Activated CD4-positive, alpha-beta memory T cell treated with anti-CD3 and anti-CD28 coated beads, Interleukin-2, amount 10 ng/mL, durations not matched to agents 7 days and 5 days (primary cell): ENCODE data around the gene MASP1. TPM values are rescaled to one million over a fixed set of nuclear protein-coding genes. Genes with fewer than 3 reads are reported as not detected.

Experiments
- CTCF ChIA-PET: fragments of 350-600 bp; sonication (Branson Sonifier 250); formaldehyde crosslinking; loops from one replicate; lab custom pipeline; 2021; ENCODE audit warnings: antibody characterized with exemption, inconsistent platforms; lab: Charles Lee
- POLR2A ChIA-PET: fragments of 350-600 bp; sonication (Branson Sonifier 250); formaldehyde crosslinking; loops from one replicate; lab custom pipeline; 2021; ENCODE audit warnings: antibody characterized with exemption; lab: Charles Lee
- DNase-seq: peaks from one replicate; pipeline ENCODE4 v3.0.0-alpha.2; 2020
- H3K27ac Mint-ChIP-seq: one replicate; pipeline ENCODE4 v1.8.0; 2021; ENCODE audit warnings: mild to moderate bottlenecking, mixed read lengths
- H3K27me3 Mint-ChIP-seq: one replicate; pipeline ENCODE4 v1.8.0; 2021; ENCODE audit warnings: mixed read lengths
- H3K36me3 Mint-ChIP-seq: one replicate; pipeline ENCODE4 v1.8.0; 2021; ENCODE audit warnings: low read depth, mixed read lengths
- H3K4me1 Mint-ChIP-seq: one replicate; pipeline ENCODE4 v1.8.0; 2021; ENCODE audit warnings: mixed read lengths
- H3K4me3 Mint-ChIP-seq: one replicate; pipeline ENCODE4 v1.8.0; 2021; ENCODE audit warnings: mild to moderate bottlenecking, mixed read lengths
- H3K9me3 Mint-ChIP-seq: one replicate; pipeline ENCODE4 v1.8.0; 2021; ENCODE audit warnings: mixed read lengths
- total RNA-seq, 2 experiments: library from RNA; stranded (reverse); gene quantifications; one replicate each; pipeline ENCODE4 v1.2.3, GENCODE V29; 2021

Gene MASP1, protein sequence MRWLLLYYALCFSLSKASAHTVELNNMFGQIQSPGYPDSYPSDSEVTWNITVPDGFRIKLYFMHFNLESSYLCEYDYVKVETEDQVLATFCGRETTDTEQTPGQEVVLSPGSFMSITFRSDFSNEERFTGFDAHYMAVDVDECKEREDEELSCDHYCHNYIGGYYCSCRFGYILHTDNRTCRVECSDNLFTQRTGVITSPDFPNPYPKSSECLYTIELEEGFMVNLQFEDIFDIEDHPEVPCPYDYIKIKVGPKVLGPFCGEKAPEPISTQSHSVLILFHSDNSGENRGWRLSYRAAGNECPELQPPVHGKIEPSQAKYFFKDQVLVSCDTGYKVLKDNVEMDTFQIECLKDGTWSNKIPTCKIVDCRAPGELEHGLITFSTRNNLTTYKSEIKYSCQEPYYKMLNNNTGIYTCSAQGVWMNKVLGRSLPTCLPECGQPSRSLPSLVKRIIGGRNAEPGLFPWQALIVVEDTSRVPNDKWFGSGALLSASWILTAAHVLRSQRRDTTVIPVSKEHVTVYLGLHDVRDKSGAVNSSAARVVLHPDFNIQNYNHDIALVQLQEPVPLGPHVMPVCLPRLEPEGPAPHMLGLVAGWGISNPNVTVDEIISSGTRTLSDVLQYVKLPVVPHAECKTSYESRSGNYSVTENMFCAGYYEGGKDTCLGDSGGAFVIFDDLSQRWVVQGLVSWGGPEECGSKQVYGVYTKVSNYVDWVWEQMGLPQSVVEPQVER
- total RNA-seq = not detected

DNA sequence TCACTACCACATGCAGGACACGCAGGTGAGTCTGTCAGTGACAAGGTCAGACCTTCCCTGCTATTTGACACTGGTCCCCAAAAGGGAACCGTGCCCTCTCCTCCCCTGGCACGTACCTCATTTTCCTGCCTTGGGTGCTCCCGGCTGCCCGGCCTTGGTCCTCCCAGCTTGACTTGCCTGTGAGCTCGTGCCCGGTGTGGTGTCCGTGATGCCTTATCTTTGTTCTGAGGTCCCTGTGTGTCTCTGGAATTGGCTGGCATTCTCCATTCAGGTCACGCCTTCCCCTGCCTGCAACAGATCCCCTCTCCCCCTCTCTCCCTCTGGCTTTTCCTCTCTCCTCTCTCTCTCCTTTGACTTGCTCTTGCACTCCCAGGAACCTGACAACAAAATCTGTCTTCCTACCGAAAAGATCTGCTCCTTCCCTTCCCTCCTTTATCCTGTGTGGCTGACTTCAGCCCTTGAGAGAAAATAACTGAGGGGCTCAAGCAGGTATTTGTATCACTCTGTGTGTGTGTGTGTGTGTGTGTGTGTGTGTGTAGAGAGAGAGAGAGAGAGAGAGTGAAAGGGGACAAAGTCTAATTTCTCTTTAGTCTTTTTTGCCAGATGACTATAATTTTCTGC is at the start of gene MASP1:
TSS of gene MASP1 (minus strand) at position 226 of the 621 bp plus-strand sequence. CDS start at position 121, 105 bp downstream.
- ChIA-PET CTCF (interaction anchor here (0.5 to 0.6 kb wide), 2 partner anchors 16 to 127 kb away, joined by 4 read pairs; no protein-coding TSS in a partner anchor), POLR2A (no interaction called here)
- no peak for DNase-seq
- no peak within 1 kb of the TSS for H3K4me3 Mint-ChIP-seq
- no peak within 1 kb of the TSS for H3K27ac Mint-ChIP-seq
- H3K4me1 Mint-ChIP-seq = no peaks in the 10 kb centered on the region
- no peaks in the 10 kb centered on the region for H3K9me3 Mint-ChIP-seq
- peaks cover 55% of the 10 kb centered on the region for H3K27me3 Mint-ChIP-seq
- H3K36me3 Mint-ChIP-seq = no peaks in the 10 kb centered on the region

- H3K27ac Mint-ChIP-seq = no peak overlapping the region
- peaks cover 18% of the 10 kb centered on the region for H3K27me3 Mint-ChIP-seq
- CTCF ChIA-PET = interaction anchor here (1.3 kb wide), 2 partner anchors 21 to 339 kb away, joined by 4 read pairs; no protein-coding TSS in a partner anchor
These were observed 49.0 kb upstream of the MASP1 start for GRCh38 chr3:187340578-187340977.

GRCh38 chr3:187336322-187336721 is 44.8 kb upstream of the MASP1 start:
- H3K27ac Mint-ChIP-seq = no peak overlapping the region
- no peaks in the 10 kb centered on the region for H3K4me1 Mint-ChIP-seq
- H3K4me3 Mint-ChIP-seq = no peak overlapping the region
- POLR2A ChIA-PET = no interaction called here
- H3K9me3 Mint-ChIP-seq = no peaks in the 10 kb centered on the region
- CTCF ChIA-PET = interaction anchor here (1.5 kb wide), 1 partner anchor 17 kb away, joined by 3 read pairs; no protein-coding TSS in a partner anchor
- H3K36me3 Mint-ChIP-seq = no peaks in the 10 kb centered on the region
- H3K27me3 Mint-ChIP-seq = peaks cover 14% of the 10 kb centered on the region
- DNase-seq = no peak

More at GRCh38 chr3:187340578-187340977, 49.0 kb upstream of the MASP1 start:
- Mint-ChIP-seq H3K4me3 (no peak overlapping the region), H3K4me1 (no peaks in the 10 kb centered on the region), H3K36me3 (no peaks in the 10 kb centered on the region), H3K9me3 (no peaks in the 10 kb centered on the region)
- DNase-seq = no peak
- POLR2A ChIA-PET = no interaction called here

DNA sequence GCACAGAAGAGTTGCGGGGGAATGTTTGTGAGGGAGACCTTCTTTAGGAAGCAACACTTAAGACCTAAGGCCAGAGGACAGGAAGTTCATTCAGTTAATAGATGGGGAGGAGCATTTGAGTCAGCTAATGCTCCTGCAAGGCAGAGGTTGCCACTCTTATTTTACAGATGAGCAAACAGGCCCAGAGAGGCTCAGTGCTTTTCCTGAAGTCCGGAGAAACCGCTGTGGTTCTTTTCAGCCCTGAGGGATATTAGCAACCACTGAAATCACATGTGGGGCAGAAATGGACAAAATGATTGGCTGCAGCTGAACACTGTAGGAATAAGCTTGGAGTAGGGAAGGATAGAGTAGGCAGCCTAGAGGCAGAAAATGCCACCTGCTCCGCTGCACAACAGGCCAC is 43.4 kb upstream of the MASP1 start:
- Mint-ChIP-seq H3K9me3 (no peaks in the 10 kb centered on the region), H3K4me3 (no peak overlapping the region), H3K36me3 (no peaks in the 10 kb centered on the region), H3K27ac (no peak overlapping the region), H3K4me1 (no peaks in the 10 kb centered on the region), H3K27me3 (peaks cover 8% of the 10 kb centered on the region)
- CTCF ChIA-PET = no interaction called here
- DNase-seq = no peak
- POLR2A ChIA-PET = no interaction called here

DNA sequence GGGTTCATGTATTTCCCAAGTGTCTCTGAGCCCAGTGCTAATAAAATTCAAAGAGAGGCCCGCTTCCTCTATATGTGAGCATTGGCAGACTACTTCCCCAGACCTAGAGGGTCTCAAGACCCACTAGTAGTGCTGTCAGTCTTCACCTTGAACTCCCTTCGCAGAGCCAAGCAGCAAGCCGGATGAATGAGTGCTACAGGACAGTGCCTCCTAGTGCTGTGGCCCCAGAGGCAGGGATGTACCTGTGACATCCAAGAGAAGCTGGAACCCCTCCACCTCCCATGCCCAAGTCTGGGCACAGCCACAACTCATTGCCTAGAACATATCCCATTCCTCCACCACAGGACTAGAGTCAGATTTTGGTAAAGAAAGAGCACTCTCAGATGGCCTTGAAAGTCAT is 37.2 kb upstream of the MASP1 start:
- H3K36me3 Mint-ChIP-seq = no peaks in the 10 kb centered on the region
- peaks cover 16% of the 10 kb centered on the region for H3K27me3 Mint-ChIP-seq
- H3K27ac Mint-ChIP-seq = no peak overlapping the region
- CTCF ChIA-PET = interaction anchor here (2.8 kb wide), 1 partner anchor 9 kb away, joined by 18 read pairs; no protein-coding TSS in a partner anchor
- POLR2A ChIA-PET = no interaction called here
- no peaks in the 10 kb centered on the region for H3K9me3 Mint-ChIP-seq
- no peaks in the 10 kb centered on the region for H3K4me1 Mint-ChIP-seq
- DNase-seq = no peak
- no peak overlapping the region for H3K4me3 Mint-ChIP-seq

- no peaks in the 10 kb centered on the region for H3K4me1 Mint-ChIP-seq
- DNase-seq = no peak
- H3K27me3 Mint-ChIP-seq = peaks cover 19% of the 10 kb centered on the region
- H3K9me3 Mint-ChIP-seq = no peaks in the 10 kb centered on the region
- no peaks in the 10 kb centered on the region for H3K36me3 Mint-ChIP-seq
- H3K4me3 Mint-ChIP-seq = no peak overlapping the region
- CTCF ChIA-PET = interaction anchor here (0.7 kb wide), 1 partner anchor 351 kb away, joined by 3 read pairs; no protein-coding TSS in a partner anchor
- POLR2A ChIA-PET = no interaction called here
- no peak overlapping the region for H3K27ac Mint-ChIP-seq
These were observed 36.3 kb upstream of the MASP1 start for GRCh38 chr3:187327845-187328244.

- Mint-ChIP-seq H3K4me3 (no peak overlapping the region), H3K4me1 (peaks cover 4% of the 10 kb centered on the region), H3K27me3 (peaks cover 19% of the 10 kb centered on the region), H3K27ac (no peak overlapping the region), H3K9me3 (no peaks in the 10 kb centered on the region), H3K36me3 (no peaks in the 10 kb centered on the region)
- CTCF ChIA-PET = interaction anchor here (1.3 kb wide), 1 partner anchor 354 kb away, joined by 5 read pairs; no protein-coding TSS in a partner anchor
- no peak for DNase-seq
- POLR2A ChIA-PET = no interaction called here
These were observed 34.1 kb upstream of the MASP1 start for GRCh38 chr3:187325632-187326031.

DNA sequence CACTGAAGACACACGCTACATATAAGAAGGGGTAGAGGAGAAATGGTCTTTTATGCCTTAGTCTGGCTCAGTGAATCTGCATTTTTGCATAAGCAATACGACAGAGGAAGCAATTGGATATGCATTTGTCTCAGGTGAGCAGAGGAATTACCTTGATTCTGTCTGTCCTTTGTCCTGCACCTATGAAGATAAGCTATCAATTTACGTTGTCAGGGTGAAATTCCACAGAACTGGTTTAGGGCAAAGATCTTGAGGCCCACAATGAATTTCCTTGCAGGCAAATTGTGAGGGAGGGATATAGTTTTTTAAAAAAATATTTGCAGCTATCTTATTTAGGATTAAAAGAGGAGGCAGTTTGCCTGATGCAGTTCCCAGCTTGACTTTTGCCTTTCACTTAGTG is 31.6 kb upstream of the MASP1 start:
- ChIA-PET CTCF (interaction anchor here (0.6 to 8.5 kb wide), 3 partner anchors 43 to 356 kb away, joined by 5 to 313 read pairs (median 37); partner anchors contain the start of gene RTP4), POLR2A (no interaction called here)
- Mint-ChIP-seq H3K36me3 (no peaks in the 10 kb centered on the region), H3K9me3 (no peaks in the 10 kb centered on the region), H3K27ac (no peak overlapping the region), H3K4me1 (peaks cover 10% of the 10 kb centered on the region), H3K4me3 (no peak overlapping the region), H3K27me3 (peaks cover 16% of the 10 kb centered on the region)
- no peak for DNase-seq

- H3K36me3 Mint-ChIP-seq = no peaks in the 10 kb centered on the region
- no peak overlapping the region for H3K27ac Mint-ChIP-seq
- DNase-seq = no peak
- no peak overlapping the region for H3K4me3 Mint-ChIP-seq
- POLR2A ChIA-PET = interaction anchor here (0.9 kb wide), 1 partner anchor 44 kb away, joined by 3 read pairs; no protein-coding TSS in a partner anchor
- H3K27me3 Mint-ChIP-seq = peaks cover 19% of the 10 kb centered on the region
- H3K9me3 Mint-ChIP-seq = no peaks in the 10 kb centered on the region
- H3K4me1 Mint-ChIP-seq = peaks cover 10% of the 10 kb centered on the region
- CTCF ChIA-PET = interaction anchor here (1.6 to 8.5 kb wide), 4 partner anchors 46 to 394 kb away, joined by 3 to 313 read pairs (median 41); partner anchors contain the start of gene RTP4
These were observed 30.8 kb upstream of the MASP1 start for GRCh38 chr3:187322291-187322690.

DNA sequence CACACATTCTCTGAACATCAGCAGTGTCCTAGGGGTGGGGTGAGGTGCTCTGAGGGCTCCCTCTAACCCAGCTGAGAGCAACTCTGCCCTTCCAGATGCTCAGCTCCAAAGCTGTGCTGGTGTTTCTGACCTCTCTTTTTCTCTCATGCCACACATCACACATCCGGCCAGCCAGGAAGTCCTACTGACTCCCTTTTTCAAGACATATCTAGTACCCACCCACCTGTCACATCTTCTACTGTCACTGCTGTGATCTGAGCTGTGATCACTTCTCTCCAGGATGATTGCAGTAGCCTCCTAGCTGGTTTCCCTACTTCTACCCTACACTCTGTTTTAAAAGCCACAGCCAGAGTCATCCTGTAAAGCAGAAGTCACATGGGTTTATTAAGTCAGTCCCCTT is 30.2 kb upstream of the MASP1 start:
- ChIA-PET POLR2A (interaction anchor here (0.9 to 1.1 kb wide), 2 partner anchors 45 to 46 kb away, joined by 3 read pairs; no protein-coding TSS in a partner anchor), CTCF (interaction anchor here (1.6 to 8.5 kb wide), 4 partner anchors 46 to 395 kb away, joined by 3 to 313 read pairs (median 41); partner anchors contain the start of gene RTP4)
- Mint-ChIP-seq H3K27me3 (peaks cover 24% of the 10 kb centered on the region), H3K27ac (no peak overlapping the region), H3K9me3 (no peaks in the 10 kb centered on the region), H3K36me3 (no peaks in the 10 kb centered on the region), H3K4me3 (no peak overlapping the region), H3K4me1 (peaks cover 10% of the 10 kb centered on the region)
- no peak for DNase-seq

DNA sequence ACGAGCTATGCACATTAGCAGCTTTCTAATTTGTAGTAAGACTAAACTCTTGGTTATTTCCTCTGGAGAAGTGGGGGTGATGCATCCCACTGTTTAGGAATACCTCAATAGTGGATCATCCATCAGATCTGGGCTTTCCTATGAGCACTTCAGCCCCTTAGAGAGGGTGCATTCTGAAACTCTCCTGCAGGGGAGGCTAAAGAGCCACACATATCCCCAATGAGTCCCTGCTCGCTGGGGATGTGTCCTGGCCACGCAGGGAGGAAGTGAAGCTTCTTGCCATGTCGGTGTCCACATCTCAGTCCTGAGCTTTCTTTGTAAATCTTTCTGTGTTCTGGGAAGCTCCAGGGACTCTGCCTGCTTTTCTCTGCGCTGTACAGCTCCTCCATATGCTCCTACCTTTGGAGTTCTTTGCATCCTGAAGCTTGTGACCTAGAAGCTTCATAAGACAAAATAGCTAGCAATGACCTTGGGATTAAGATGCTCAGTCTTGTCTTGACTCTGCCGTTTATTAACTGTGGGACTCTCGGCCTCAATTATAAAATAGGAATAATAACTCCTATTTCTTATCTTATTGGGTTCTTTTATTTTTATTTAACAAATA is 28.3 kb upstream of the MASP1 start:
- ChIA-PET POLR2A (interaction anchor here (2.0 to 2.2 kb wide), 2 partner anchors 49 to 360 kb away, joined by 7 to 9 read pairs; partner anchors contain the start of gene RTP4), CTCF (interaction anchor here (0.7 to 8.5 kb wide), 52 partner anchors 10 to 471 kb away, joined by 3 to 313 read pairs (median 4); partner anchors contain the start of genes RPL39L and RTP4)
- Mint-ChIP-seq H3K4me3 (no peak overlapping the region), H3K27ac (no peak overlapping the region), H3K9me3 (no peaks in the 10 kb centered on the region), H3K4me1 (peaks cover 11% of the 10 kb centered on the region), H3K36me3 (no peaks in the 10 kb centered on the region), H3K27me3 (peaks cover 37% of the 10 kb centered on the region)
- DNase-seq = peak; percentile 69
